ENCODE measurements around the gene RFESD. TPM values are rescaled to one million over a fixed set of nuclear protein-coding genes. Genes with fewer than 3 reads are reported as not detected.
A peak's percentile ranks its signal among the peaks of the same experiment; 100 is the strongest.

The RFESD gene
- total RNA-seq, 4 donors from 2014 or later = 0.11 to 3.6 (median 1.0) TPM

DNA sequence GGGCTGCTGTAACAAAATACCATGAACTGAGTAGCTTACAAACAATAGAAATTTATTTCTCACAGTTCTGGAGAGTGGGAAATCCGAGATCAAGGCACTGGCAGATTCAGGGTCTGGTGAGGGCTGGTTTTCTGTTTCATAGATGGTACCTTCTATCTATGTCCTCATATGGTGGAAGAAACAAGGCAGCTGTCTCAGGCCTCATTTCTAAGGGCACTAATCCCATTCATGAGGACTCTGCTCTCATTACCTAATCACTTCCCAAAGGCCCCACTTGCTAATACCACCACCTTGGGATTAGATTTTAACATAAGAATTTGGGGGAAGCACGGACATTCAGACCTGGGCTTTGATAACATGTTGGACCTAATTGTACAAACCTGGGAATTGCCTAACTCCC is 13.5 kb downstream of the RFESD start:
- Histone ChIP-seq H3K4me3 (no peak overlapping the region), H3K9me3 (no peaks in the 10 kb centered on the region), H3K4me1 (peaks cover 0 to 11% (median 3%) of the 10 kb centered on the region in 3 donors), H3K27ac (no peak overlapping the region), H3K27me3 (no peaks in the 10 kb centered on the region), H3K36me3 (no peaks in the 10 kb centered on the region)
- DNase-seq = no peak
- intact Hi-C loops (cut with DNase I) = loop anchor here (10.0 kb wide), 2 partner anchors 75 to 125 kb away; partner anchors contain the start of gene RHOBTB3
- TF ChIP-seq POLR2A (IDR thresholded peaks at IDR 0.05) (no peak), CTCF (IDR thresholded peaks at IDR 0.05) (no peak)
- 91 to 92% methylated on average over 2 of the region's 2 CpGs for WGBS, 2 donors

DNA sequence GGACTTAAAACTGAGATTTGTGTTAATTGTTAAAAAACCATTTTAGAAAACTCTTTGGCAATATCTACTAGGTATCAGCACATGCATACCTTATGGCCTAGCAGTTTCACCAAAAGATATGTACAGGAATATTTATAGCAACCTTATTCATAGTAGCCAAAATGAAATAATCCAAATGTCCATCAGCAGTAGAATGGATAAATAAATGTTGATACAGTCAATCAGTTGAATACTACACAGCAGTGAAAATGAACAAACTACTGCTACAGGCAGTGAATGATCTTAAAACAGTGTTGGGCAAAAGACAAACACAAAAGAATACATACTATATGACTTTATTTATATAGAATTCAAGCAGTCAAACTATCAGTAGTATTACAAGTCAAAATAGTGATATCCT is 16.4 kb downstream of the RFESD start:
- H3K4me1 ChIP-seq = peaks cover 0 to 11% (median 3%) of the 10 kb centered on the region in 3 donors
- no peak for DNase-seq
- H3K36me3 ChIP-seq = no peaks in the 10 kb centered on the region
- H3K27ac ChIP-seq = no peak overlapping the region
- no peak overlapping the region for H3K4me3 ChIP-seq
- H3K27me3 ChIP-seq = no peaks in the 10 kb centered on the region
- no peaks in the 10 kb centered on the region for H3K9me3 ChIP-seq
- TF ChIP-seq CTCF (IDR thresholded peaks at IDR 0.05) = no peak
- TF ChIP-seq POLR2A (IDR thresholded peaks at IDR 0.05) = no peak
- intact Hi-C loops (cut with DNase I) = loop anchor here (10.0 kb wide), 2 partner anchors 72 to 122 kb away; partner anchors contain the start of gene RHOBTB3

DNA sequence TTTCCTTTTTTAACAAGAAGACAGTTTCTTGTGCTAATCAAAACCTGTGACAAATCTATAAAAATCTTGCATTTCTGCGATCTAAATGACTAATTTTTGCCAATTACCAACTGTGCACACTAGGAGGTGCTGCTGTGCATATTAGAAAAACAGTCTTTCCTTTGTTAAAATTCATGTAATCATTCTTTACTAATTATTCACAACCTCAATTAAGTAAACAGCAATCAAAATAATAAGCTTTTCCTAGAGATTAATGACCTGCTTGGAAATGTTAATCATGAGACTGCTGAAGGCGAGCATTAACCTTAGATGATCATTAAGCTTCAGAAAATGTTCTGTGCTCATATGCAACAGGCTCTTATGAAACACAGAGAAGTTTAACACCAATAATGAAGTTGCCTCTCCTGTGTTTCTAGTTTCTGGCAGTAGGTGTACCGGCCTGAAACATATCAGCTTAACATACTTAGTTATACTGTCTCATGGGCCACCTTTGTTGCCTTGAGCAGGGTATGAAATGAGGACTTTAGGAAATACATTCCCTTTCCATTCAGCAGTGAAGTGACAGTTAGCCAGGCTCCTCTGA is 17.7 kb downstream of the RFESD start:
- Histone ChIP-seq H3K4me3 (no peak overlapping the region), H3K27me3 (no peaks in the 10 kb centered on the region), H3K36me3 (no peaks in the 10 kb centered on the region), H3K27ac (peak overlapping the region in 2 of 4 donors; percentile 1 to 45), H3K9me3 (no peaks in the 10 kb centered on the region), H3K4me1 (peaks cover 0 to 16% (median 3%) of the 10 kb centered on the region in 3 donors)
- WGBS, 2 donors = 6% methylated on average over 3 of the region's 3 CpGs
- no peak for DNase-seq
- TF ChIP-seq CTCF (IDR thresholded peaks at IDR 0.05) = peak; percentile 49 to 85 (median 77)
- no peak for TF ChIP-seq POLR2A (IDR thresholded peaks at IDR 0.05)
- intact Hi-C loops (cut with DNase I) = loop anchor here (10.0 kb wide), 2 partner anchors 71 to 121 kb away; partner anchors contain the start of gene RHOBTB3

DNA sequence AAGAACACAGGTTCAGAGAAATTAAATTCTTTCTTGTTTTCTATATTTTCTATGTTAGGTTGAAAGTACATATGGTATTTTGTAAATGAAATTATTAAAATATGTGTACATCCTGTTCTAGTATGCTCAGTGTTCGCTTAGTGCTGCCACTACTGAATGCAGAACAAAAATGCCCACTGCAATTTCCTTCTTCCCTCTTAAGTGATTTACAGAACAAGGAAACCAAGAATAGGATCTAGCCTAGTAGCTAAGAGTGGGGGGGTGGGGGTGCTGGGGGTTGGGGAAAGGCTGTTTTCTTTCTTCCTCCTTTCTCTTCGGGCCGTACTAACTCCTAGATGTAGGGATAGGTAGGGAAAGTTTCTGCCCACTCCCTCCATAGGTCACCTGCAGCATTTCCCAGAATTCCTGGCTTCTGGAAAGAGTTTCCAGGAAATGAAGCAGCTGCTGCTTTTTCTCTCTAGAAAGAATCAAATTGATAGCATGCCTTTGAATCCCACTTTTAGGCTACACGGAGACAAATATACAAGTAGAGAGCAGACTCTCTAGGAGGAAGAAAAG is 20.6 kb downstream of the RFESD start:
- no peak for DNase-seq
- H3K4me1 ChIP-seq = peaks cover 0 to 23% (median 5%) of the 10 kb centered on the region in 3 donors
- no peaks in the 10 kb centered on the region for H3K27me3 ChIP-seq
- no peak overlapping the region for H3K4me3 ChIP-seq
- WGBS, 2 donors = 76 to 89% methylated on average over 4 of the region's 4 CpGs
- H3K27ac ChIP-seq = no peak overlapping the region
- no peaks in the 10 kb centered on the region for H3K9me3 ChIP-seq
- H3K36me3 ChIP-seq = no peaks in the 10 kb centered on the region
- no peak for TF ChIP-seq POLR2A (IDR thresholded peaks at IDR 0.05)
- no peak for TF ChIP-seq CTCF (IDR thresholded peaks at IDR 0.05)
- intact Hi-C loops (cut with DNase I) = loop anchor here (10.0 kb wide), 2 partner anchors 68 to 118 kb away; partner anchors contain the start of gene RHOBTB3

- TF ChIP-seq CTCF (IDR thresholded peaks at IDR 0.05) (no peak), POLR2A (IDR thresholded peaks at IDR 0.05) (no peak)
- no peaks in the 10 kb centered on the region for H3K27me3 ChIP-seq
- no peaks in the 10 kb centered on the region for H3K9me3 ChIP-seq
- no peak for DNase-seq
- H3K27ac ChIP-seq = no peak overlapping the region
- H3K4me3 ChIP-seq = no peak overlapping the region
- intact Hi-C loops (cut with DNase I) = loop anchor here (10.0 kb wide), 2 partner anchors 67 to 117 kb away; partner anchors contain the start of gene RHOBTB3
- peaks cover 0 to 23% (median 5%) of the 10 kb centered on the region in 3 donors for H3K4me1 ChIP-seq
- no peaks in the 10 kb centered on the region for H3K36me3 ChIP-seq
Measured at GRCh38 chr5:95667678-95668077, 21.1 kb downstream of the RFESD start.
